NCI-H2227 (cell line): Measurements from ENCODE around the gene NCKAP5.
"Not testable (repeated sequence)": the region's sequence is repeated elsewhere in the genome, so short reads cannot be mapped to it uniquely, and the experiment has no call there.

Source experiments
- DNase-seq: peaks from one replicate; lab custom pipeline; 2025; ENCODE audit not compliant: unreplicated experiment; lab: John Stamatoyannopoulos, UW

Gene NCKAP5

GRCh38 chr2:133475610-133476009 lies 92.7 kb downstream of the NCKAP5 start:
- no peak for DNase-seq

GRCh38 chr2:133470446-133470845 lies 97.8 kb downstream of the NCKAP5 start:
- DNase-seq, result not testable (repeated sequence)

DNA sequence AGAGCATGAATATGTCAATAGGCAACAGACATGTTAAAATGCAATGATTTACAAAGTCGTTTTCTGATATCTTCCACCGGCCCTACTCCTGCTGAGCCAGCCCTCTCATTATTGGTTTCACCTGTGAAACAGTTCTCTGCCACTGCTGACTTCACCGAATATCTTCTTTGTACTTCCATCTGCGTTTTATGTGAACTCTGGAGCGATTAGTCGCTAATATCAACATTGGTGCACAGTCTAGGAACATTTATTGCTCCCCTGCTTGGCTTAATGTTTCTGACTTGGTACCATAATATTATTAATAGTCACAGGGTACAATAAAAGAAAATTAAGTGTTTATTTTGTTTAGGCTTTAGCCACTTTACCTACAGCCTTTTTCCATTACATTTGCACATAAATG lies 105.5 kb downstream of the NCKAP5 start:
- DNase-seq, result no peak

DNA sequence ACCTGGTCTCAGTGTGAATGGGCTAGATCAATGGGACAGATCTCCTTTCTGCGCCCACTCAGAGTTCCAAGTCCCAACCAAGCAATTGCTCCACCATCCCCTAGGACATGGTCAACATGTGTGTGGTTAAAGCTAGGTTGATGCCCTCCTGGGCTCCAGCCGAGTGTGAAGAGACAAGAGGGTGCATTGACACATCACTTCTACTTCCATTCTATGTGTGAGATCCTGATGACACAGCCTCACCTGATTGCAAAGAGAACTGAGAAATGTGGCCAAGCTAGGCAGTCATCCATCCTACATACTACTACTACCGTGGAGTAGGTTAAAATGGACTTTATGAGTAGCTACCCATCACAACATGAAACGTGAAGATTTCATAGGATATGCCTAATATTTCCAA lies 106.8 kb downstream of the NCKAP5 start:
- DNase-seq, result no peak

GRCh38 chr2:133459590-133459989 lies 108.7 kb downstream of the NCKAP5 start:
- DNase-seq, result no peak

- DNase-seq, result no peak
Observed at GRCh38 chr2:133458280-133458679, 110.0 kb downstream of the NCKAP5 start.

DNA sequence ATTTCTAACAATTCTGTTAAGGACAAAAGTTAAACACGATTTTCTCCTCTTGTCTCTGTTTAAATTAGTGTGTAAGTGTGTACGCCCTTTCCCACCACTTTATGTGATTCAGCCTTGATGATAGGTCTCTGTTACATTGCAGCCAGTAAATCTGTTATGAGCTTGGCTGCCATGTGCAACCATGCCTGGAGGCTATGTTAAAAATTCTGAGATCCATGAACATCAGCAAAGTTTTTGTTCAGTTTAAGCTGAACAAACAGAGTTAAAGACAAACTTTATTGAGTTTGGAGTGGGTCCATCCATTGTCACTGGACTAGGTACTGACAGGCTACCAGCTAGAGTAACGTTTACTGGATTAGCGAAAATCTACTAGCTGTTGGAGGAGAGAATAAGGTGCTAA lies 110.4 kb downstream of the NCKAP5 start:
- DNase-seq, result no peak

DNA sequence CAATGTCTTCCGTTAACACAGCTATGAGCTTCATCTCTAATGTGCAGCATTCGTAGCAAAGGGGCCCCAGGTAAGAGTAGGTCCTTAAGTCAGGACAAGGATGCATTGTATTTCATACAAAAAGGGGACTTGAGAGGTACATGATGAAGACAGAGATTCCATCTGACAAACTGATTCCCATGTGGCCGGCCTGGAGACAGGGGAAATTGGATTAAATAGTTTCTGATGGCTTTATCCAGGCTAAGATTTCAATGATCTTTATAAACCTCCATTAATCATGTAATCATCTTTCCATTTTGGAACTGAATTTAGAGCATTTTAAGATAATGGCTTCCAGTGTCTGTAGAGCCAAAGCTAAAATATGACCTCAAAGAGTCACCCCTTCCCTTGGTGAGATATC lies 111.3 kb downstream of the NCKAP5 start:
- DNase-seq, result no peak

- no peak for DNase-seq
Observed at GRCh38 chr2:133456156-133456555, 112.1 kb downstream of the NCKAP5 start.

DNA sequence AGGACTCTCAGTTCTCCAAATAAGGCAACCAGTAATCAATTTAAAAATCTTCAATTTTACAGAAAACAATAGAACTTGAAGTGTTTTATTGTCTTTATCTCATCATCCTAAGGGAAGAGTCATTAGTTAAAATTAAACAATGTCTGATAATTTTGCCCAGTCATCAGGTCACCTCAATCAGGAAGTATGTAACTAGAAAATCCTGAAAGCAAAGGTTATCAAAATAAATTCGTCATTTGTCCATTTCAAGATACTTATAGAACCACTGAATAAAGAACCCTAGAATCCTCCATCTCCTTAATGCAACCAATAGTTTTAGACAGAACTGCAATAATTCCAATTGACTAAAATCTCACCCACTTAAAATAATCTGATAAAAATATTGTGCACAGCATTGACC lies 115.2 kb downstream of the NCKAP5 start:
- DNase-seq, result no peak

- no peak for DNase-seq
Observed at GRCh38 chr2:133452583-133452982, 115.7 kb downstream of the NCKAP5 start.

DNA sequence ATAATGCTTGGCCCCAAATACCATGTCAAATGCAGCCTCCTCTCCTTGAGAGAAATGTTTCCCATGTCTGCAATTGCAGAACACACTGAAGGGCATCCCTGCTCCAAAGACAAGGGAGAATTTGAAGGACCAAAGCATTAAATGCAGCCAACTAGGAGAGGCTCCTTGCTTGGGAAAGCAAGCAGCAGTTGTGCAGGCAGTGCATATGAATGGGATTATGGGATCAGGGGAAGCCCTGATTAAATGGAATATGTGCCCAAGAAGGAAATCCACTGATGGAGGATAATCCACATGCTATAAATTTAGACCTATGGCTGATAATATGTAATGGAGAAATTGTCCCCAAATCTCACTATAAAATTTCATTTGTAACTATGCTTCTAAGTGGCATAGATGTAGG lies 116.1 kb downstream of the NCKAP5 start:
- no peak for DNase-seq

GRCh38 chr2:133448195-133448594 lies 120.1 kb downstream of the NCKAP5 start:
- no peak for DNase-seq

GRCh38 chr2:133447303-133447702 lies 121.0 kb downstream of the NCKAP5 start:
- DNase-seq, result no peak

DNA sequence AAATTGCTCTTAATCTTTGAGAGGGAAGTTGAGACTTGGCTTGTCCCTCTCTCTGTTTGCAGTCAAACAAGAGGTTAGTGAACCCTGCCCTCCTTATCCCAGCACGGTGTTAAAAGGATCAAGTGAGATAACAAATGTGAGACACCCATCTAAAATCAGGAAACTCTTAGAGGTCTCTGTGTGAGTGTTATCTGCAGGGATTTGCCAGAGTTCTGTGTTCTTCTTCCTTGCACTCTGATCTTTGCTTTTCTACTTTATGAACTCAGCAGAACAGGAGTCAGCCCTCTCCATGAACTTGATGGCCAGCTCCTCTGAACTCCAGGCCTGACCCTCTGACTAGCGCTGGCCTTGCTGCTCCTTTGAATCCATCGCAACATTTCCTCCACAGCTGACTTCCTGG lies 123.8 kb downstream of the NCKAP5 start:
- DNase-seq, result no peak

- no peak for DNase-seq
Observed at GRCh38 chr2:133442393-133442792, 125.9 kb downstream of the NCKAP5 start.

GRCh38 chr2:133439565-133439920 lies 128.7 kb downstream of the NCKAP5 start:
- DNase-seq, result no peak

- DNase-seq, result no peak
Observed at GRCh38 chr2:133438848-133439564, 129.3 kb downstream of the NCKAP5 start.

DNA sequence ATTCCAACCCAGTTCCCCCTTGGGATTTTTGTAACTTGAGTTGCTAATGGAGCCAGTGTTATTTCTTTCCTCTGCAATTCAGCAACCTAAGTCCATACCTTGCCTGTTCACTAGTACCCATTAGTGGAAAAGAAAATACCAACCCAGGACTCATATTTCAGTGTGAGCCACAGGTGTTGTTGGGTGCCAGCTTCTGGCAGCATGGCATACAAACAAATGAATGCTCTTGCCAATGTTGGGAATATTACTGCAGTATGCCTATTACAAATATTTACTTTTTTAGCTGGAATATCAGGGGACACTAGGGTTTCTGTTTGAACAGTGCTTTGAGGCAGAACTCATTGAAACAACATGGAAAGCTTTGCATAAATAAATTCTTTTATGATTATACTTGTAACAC lies 130.2 kb downstream of the NCKAP5 start:
- DNase-seq, result no peak

DNA sequence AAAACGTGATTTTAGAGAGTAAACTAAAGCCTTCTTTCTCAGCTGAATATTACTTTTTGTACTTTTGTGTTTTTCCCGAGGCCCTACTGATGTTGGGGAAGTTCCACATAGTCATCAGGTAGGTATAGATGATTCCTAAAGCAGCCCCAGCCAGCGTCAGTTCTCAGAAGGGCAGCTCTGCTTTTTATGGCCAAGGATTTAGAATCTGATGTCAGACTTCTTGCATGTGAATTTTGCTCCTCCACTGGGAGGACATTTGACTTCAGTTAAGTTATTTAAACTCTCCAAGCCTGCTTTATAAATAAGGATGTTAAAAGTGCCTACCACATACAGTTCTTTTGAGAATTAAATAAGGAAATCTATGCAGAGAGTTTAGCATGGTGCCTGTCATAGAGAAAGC lies 130.8 kb downstream of the NCKAP5 start:
- DNase-seq, result no peak

DNA sequence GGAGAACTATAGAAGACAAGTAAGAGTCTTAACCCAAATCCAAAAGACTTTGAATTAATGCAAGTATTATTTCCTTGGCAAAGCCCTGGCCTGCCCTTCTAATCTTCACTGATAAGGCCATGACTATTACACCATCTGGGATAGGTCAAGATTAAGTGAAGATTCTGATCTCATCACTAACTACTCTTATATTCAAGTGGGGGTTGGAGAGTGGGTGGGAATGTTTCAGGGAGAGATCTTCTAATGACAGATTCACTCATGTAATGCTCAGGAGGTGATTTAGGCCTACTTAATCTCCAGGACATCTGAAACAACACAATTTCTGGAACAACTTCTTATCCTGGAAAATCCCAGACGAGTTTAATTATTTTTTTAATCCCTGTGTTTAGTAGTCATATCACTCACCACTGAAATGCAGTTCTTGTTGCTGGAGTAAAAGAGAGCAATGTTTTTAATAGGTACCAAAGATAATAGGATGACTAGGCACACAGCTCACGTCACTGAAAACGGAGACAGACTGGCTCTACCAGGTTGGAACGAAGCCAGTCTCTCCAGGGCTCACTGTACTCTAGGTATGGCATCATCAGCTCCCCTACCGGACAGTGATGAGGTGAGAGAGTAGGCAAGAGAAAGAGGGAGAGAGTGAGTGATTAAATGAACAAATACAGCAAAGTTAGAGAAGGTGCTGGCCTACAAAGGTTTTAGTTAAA lies 133.1 kb downstream of the NCKAP5 start:
- peak; percentile 64 for DNase-seq

- no peak for DNase-seq
Observed at GRCh38 chr2:133433455-133434451, 134.5 kb downstream of the NCKAP5 start.
